Ovary (tissue), 9 donors: ENCODE results near the gene MAN1A1. TPM values are rescaled to one million over a fixed set of nuclear protein-coding genes. Genes with fewer than 3 reads are reported as not detected.

Experiments used
- DNase-seq, 5 donors: peaks; one replicate each; pipeline ENCODE4 v3.0.0-alpha.2; 2019 to 2020
- H3K27ac ChIP-seq, 2 donors: fragments of 200-600 bp; one replicate each; pipeline versions ENCODE4 v1.5.1 to v1.8.0; 2019 to 2022
- H3K27me3 ChIP-seq: fragments of 200-600 bp; one replicate; pipeline ENCODE4 v1.8.0; 2022
- H3K36me3 ChIP-seq: fragments of 200-600 bp; sonication (generic); one replicate; pipeline ENCODE4 v1.5.1; 2019
- H3K4me1 ChIP-seq: one replicate; pipeline ENCODE4 v1.8.1; 2013; ENCODE audit warnings: mild to moderate bottlenecking, moderate library complexity; ENCODE audit not compliant: insufficient read depth
- H3K4me3 ChIP-seq: fragments of 200-600 bp; sonication (generic); one replicate; pipeline ENCODE4 v1.5.1; 2017
- H3K9me3 ChIP-seq, 2 donors: fragments of 200-600 bp in 1 of 2; sonication (generic) in 1 of 2; one replicate each; pipeline versions ENCODE4 v1.5.1 to v1.8.1; 2013 to 2019; ENCODE audit warnings: mild to moderate bottlenecking in 1 of 2, moderate library complexity in 1 of 2
- CTCF ChIP-seq, 3 donors: fragments of 450-650 bp in 2 of 3; fragments of 200-600 bp in 1 of 3; IDR thresholded peaks; one replicate each; pipeline versions ENCODE4 v1.5.1 to v1.8.0; 2016 to 2022; ENCODE audit warnings: antibody characterized with exemption in 3 of 3, mild to moderate bottlenecking in 1 of 3
- EP300 ChIP-seq: sonication (generic); formaldehyde crosslinking; IDR thresholded peaks from one replicate; pipeline ENCODE4 v1.6.1; 2017; ENCODE audit warnings: antibody characterized with exemption
- POLR2A ChIP-seq: fragments of 450-650 bp; IDR thresholded peaks from one replicate; pipeline ENCODE4 v1.6.1; 2017; ENCODE audit warnings: antibody characterized with exemption, mild to moderate bottlenecking, moderate library complexity
- WGBS, 3 donors: extraction: QIAGEN DNeasy Blood & Tissue Kit in 1 of 3; methylation state at CpG; one replicate each; pipeline versions ENCODE4 v1.1.5 to v1.1.7; 2013 to 2017; 5-methylcytosine and 5-hydroxymethylcytosine counted together
- intact Hi-C, 4 donors: fragments of 100-400 bp; cut with DNase I; formaldehyde crosslinking; loops; one replicate each; pipeline versions ENCODE4 v1.11.0 to v1.15.1; 2022 to 2023
- polyA plus RNA-seq, 2 donors: library from polyadenylated mRNA; stranded (reverse); fragments of 200-250 nt in 1 of 2; fragments of 350-450 nt in 1 of 2; fragmentation: Illumina TruSeq in 1 of 2; extraction: RNeasy Lipid Tissue Mini Kit (QIAGEN cat#74804) in 1 of 2; gene quantifications; one replicate each; pipeline ENCODE4 v1.2.3, GENCODE V29; 2013 to 2014
- total RNA-seq, 7 donors: library from RNA; depleted of rRNA in 2 of 7; stranded (reverse); fragments of >200 nt in 2 of 7; fragmentation: NEBNext Ultra II Directional in 3 of 7; extraction: Animal tissue kit (Norgen Biotek cat#: 25700) in 3 of 7; gene quantifications; one replicate each; pipeline versions ENCODE4 v1.1.0 to v1.2.4, GENCODE V29; 2016 to 2023
- donor health status: DM: no; HTN: no; CAD: no; lungs with moderate emphysema.
- donor health status: DM: no; HTN: no; CAD: no.
- donor health status: Bipolar disorder and iron deficiency.
- donor health status: DM: yes; HTN: yes; CAD: no.
- donor health status: DM: no; HTN: no; CAD: no.
- donor health status: DM: yes; HTN: yes; CAD: no.

MAN1A1 gene
- total and polyA plus RNA-seq, 9 donors: 22.1 to 49.6 (median 31.8) TPM

DNA sequence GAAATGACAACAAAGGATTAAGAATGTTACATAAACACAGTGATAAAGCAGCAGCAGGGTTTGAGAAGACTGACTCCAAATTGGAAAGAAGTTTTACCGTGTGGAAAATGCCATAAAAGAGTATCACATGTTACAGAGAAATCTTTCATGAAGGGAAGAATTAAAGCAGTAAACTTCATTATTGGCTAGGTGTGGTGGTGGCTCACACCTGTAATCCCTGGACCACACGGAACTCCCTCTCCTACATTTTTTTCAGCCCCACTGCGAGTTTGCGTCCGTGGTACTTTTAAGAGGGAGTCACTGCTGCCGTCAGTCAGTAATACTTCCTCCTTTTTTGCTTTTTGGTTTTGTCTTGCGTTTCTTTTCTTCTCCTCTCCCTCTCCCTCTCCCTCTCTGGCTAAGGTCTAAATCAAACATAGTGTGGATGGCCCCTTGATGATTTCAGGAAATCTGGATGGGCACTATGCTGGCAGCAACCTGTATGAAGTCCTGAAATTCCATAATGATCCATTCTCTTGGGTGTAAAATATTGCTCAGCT, 112.3 kb downstream of the MAN1A1 start:
- Histone ChIP-seq H3K4me3 (no peak overlapping the region), H3K27me3 (no peaks in the 10 kb centered on the region), H3K9me3 (no peaks in the 10 kb centered on the region), H3K4me1 (peaks cover 2% of the 10 kb centered on the region), H3K36me3 (no peaks in the 10 kb centered on the region), H3K27ac (no peak overlapping the region)
- intact Hi-C loops: no loop called here
- 89 to 93% (median 93%) methylated on average over 7 of the region's 7 CpGs for WGBS, 3 donors
- TF ChIP-seq POLR2A: no peak
- TF ChIP-seq EP300: no peak
- TF ChIP-seq CTCF (IDR thresholded peaks at IDR 0.05): no peak
- DNase-seq: no peak

DNA sequence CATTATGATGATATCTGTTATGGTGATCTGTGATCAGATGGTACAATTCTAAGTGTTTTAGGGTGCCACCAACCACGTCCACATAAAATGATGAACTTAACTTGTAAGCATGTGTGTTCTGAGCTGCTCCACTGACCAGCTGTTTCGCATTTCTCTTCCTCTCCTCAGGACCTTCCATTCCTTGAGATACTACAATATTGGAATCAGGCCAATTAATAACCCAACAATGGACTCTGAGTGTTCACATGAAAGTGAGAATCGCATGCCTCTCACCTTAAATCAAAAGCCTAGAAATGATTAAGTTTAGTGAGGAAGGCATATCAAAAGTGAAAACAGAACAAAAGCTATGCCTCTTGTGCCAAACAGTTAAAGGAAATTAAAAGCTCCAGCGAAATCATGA, 114.6 kb downstream of the MAN1A1 start:
- 93 to 96% (median 94%) methylated on average over 4 of the region's 4 CpGs for WGBS, 3 donors

GRCh38 chr6:119234457-119234856, 115.1 kb downstream of the MAN1A1 start:
- Histone ChIP-seq H3K4me3 (no peak overlapping the region), H3K27ac (no peak overlapping the region), H3K4me1 (no peaks in the 10 kb centered on the region), H3K27me3 (no peaks in the 10 kb centered on the region), H3K9me3 (no peaks in the 10 kb centered on the region), H3K36me3 (no peaks in the 10 kb centered on the region)
- no peak for DNase-seq
- WGBS, 3 donors: 92 to 94% (median 92%) methylated on average over 5 of the region's 5 CpGs
- TF ChIP-seq EP300: no peak
- TF ChIP-seq POLR2A: no peak
- TF ChIP-seq CTCF (IDR thresholded peaks at IDR 0.05): no peak
- intact Hi-C loops: no loop called here

More for the DNA sequence above, 114.6 kb downstream of the MAN1A1 start:
- Histone ChIP-seq H3K27me3 (no peaks in the 10 kb centered on the region), H3K27ac (no peak overlapping the region), H3K9me3 (no peaks in the 10 kb centered on the region), H3K36me3 (no peaks in the 10 kb centered on the region), H3K4me3 (no peak overlapping the region), H3K4me1 (no peaks in the 10 kb centered on the region)
- intact Hi-C loops: no loop called here
- no peak for TF ChIP-seq CTCF (IDR thresholded peaks at IDR 0.05)
- no peak for TF ChIP-seq POLR2A
- no peak for TF ChIP-seq EP300
- no peak for DNase-seq

- intact Hi-C loops: no loop called here
- WGBS, 3 donors: 94 to 97% (median 96%) methylated on average over 2 of the region's 2 CpGs
- no peak overlapping the region for H3K4me3 ChIP-seq
- H3K27me3 ChIP-seq: no peaks in the 10 kb centered on the region
- no peak overlapping the region for H3K27ac ChIP-seq
- no peaks in the 10 kb centered on the region for H3K4me1 ChIP-seq
- H3K9me3 ChIP-seq: no peaks in the 10 kb centered on the region
- TF ChIP-seq CTCF (IDR thresholded peaks at IDR 0.05) (no peak), POLR2A (no peak)
- no peak for DNase-seq
- no peaks in the 10 kb centered on the region for H3K36me3 ChIP-seq
These were observed 116.1 kb downstream of the MAN1A1 start for GRCh38 chr6:119233312-119233984.
